Panc1 (cell line): ENCODE results near the gene CHCHD6.

Source experiments
- CTCF ChIP-seq: fragments of 450-650 bp; IDR thresholded peaks from 2 replicates; pipeline ENCODE4 v1.5.1; 2017; ENCODE audit warnings: mild to moderate bottlenecking
- POLR2AphosphoS5 ChIP-seq: IDR thresholded peaks from 2 replicates; pipeline ENCODE4 v1.6.1; 2012; ENCODE audit warnings: mild to moderate bottlenecking, low read depth, low read length, moderate library complexity
- REST ChIP-seq, 2 experiments: IDR thresholded peaks; 2 replicates each; pipeline ENCODE4 v1.6.1; 2011 to 2012; ENCODE audit warnings: low read depth in 2 of 2, control low read depth in 1 of 2, low read length in 1 of 2, mild to moderate bottlenecking in 1 of 2, moderate library complexity in 1 of 2; ENCODE audit not compliant: insufficient read depth in 1 of 2
- TCF7L2 ChIP-seq: IDR thresholded peaks from 2 replicates; pipeline ENCODE4 v1.6.1; 2011; ENCODE audit warnings: mild to moderate bottlenecking, low read depth, low read length, inconsistent platforms

DNA sequence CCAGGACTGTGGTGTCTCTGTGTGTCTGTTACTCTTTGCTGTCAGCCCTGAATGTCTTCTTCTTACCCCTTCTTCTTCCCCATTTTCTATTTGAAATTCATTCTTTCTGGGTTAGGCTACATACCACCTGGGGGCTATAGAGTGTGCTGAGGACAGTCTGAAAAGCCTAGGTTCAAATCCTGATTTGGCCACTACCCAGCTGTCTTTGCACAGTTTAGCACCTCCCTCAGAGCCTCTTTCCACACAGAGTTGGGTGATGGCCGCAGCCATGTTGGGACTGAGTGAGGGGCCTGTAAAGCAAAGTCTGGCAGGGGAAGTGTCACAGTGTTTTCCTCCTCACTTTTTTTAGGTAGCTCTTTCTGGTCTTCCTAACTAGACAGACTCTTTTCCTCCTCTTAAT lies 113.7 kb downstream of the CHCHD6 start:
- TF ChIP-seq POLR2AphosphoS5 (no peak), CTCF (no peak), REST (IDR thresholded peaks at IDR 0.05; ENCODE audit: insufficient read depth in 1 of 2, low read depth in 2 of 2, low read length in 1 of 2) (no peak), TCF7L2 (no peak)
